Spleen (tissue), 7 donors: Measurements from ENCODE around the gene SPTLC3.

Experiments used
- CTCF ChIP-seq, 11 experiments: fragments of 200-600 bp in 7 of 11; fragments of 450-650 bp in 4 of 11; sonication (generic) in 4 of 11; IDR thresholded peaks in 8 of 11; conservative IDR thresholded peaks in 3 of 11; 1 replicate in 7 of 11; 2 replicates in 4 of 11; pipeline versions ENCODE4 v1.4.0 to v1.8.0; 2016 to 2021; ENCODE audit warnings: antibody characterized with exemption in 11 of 11, inconsistent platforms in 4 of 11, mild to moderate bottlenecking in 1 of 11
- POLR2A ChIP-seq, 3 donors: fragments of 450-650 bp; IDR thresholded peaks; one replicate each; pipeline ENCODE4 v1.5.1; 2017; ENCODE audit warnings: antibody characterized with exemption in 3 of 3, mild to moderate bottlenecking in 1 of 3
- POLR2AphosphoS5 ChIP-seq, 3 donors: sonication (generic); formaldehyde crosslinking; IDR thresholded peaks; one replicate each; pipeline ENCODE4 v1.5.1; 2017; ENCODE audit warnings: antibody characterized with exemption in 3 of 3
- donor health status: DM: no; HTN: no; CAD: no; lungs with moderate emphysema.
- donor health status: DM: no; HTN: no; CAD: no.
- donor health status: DM: no; HTN: no; CAD: no.

GRCh38 chr20:12962895-12963294, 45.9 kb upstream of the SPTLC3 start:
- no peak for TF ChIP-seq POLR2A (IDR thresholded peaks at IDR 0.05)
- no peak for TF ChIP-seq CTCF (IDR thresholded peaks at IDR 0.05 in 8 of 11, conservative IDR thresholded peaks at IDR 0.05 in 3 of 11)
- TF ChIP-seq POLR2AphosphoS5 (IDR thresholded peaks at IDR 0.05) = no peak
